ENCODE measurements around the gene GNAI1. TPM values are rescaled to one million over a fixed set of nuclear protein-coding genes. Genes with fewer than 3 reads are reported as not detected.

Gene GNAI1
- total and polyA plus RNA-seq, 4 donors, result 8.9 to 38.7 (median 20.9) TPM

- TF ChIP-seq RAD21 (IDR thresholded peaks at IDR 0.05) (no peak), ATF3 (IDR thresholded peaks at IDR 0.05) (no peak), REST (IDR thresholded peaks at IDR 0.05) (no peak), JUND (IDR thresholded peaks at IDR 0.05) (no peak), NR2F2 (IDR thresholded peaks at IDR 0.05) (no peak), HNF4G (IDR thresholded peaks at IDR 0.05) (no peak), FOXA1 (IDR thresholded peaks at IDR 0.05) (no peak), YY1 (IDR thresholded peaks at IDR 0.05) (no peak), HNF4A (conservative IDR thresholded peaks at IDR 0.05) (no peak), SP1 (IDR thresholded peaks at IDR 0.05) (no peak), FOXA2 (IDR thresholded peaks at IDR 0.05) (no peak), TAF1 (conservative IDR thresholded peaks at IDR 0.05) (no peak), RXRA (IDR thresholded peaks at IDR 0.05) (no peak), GABPA (IDR thresholded peaks at IDR 0.05 in 1 of 2, conservative IDR thresholded peaks at IDR 0.05 in 1 of 2) (no peak)
- TF ChIP-seq, protein P1, sequence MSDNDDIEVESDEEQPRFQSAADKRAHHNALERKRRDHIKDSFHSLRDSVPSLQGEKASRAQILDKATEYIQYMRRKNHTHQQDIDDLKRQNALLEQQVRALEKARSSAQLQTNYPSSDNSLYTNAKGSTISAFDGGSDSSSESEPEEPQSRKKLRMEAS (IDR thresholded peaks at IDR 0.05), result no peak
- TF ChIP-seq, protein P2, sequence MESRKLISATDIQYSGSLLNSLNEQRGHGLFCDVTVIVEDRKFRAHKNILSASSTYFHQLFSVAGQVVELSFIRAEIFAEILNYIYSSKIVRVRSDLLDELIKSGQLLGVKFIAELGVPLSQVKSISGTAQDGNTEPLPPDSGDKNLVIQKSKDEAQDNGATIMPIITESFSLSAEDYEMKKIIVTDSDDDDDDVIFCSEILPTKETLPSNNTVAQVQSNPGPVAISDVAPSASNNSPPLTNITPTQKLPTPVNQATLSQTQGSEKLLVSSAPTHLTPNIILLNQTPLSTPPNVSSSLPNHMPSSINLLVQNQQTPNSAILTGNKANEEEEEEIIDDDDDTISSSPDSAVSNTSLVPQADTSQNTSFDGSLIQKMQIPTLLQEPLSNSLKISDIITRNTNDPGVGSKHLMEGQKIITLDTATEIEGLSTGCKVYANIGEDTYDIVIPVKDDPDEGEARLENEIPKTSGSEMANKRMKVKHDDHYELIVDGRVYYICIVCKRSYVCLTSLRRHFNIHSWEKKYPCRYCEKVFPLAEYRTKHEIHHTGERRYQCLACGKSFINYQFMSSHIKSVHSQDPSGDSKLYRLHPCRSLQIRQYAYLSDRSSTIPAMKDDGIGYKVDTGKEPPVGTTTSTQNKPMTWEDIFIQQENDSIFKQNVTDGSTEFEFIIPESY (IDR thresholded peaks at IDR 0.05), result no peak
- no peak overlapping the region for H3K4me3 ChIP-seq (ENCODE audit: low read depth in 1 of 3, low read length in 3 of 3)
- 70% methylated on average over 2 of the region's 2 CpGs for WGBS
- H3K9me3 ChIP-seq (ENCODE audit: control insufficient read depth in 4 of 4, low read length in 3 of 4), result no peaks in the 10 kb centered on the region
- H3K4me1 ChIP-seq (ENCODE audit: control insufficient read depth in 4 of 4, insufficient read depth in 4 of 4, low read length in 3 of 4), result no peaks in the 10 kb centered on the region
- H3K9ac ChIP-seq (ENCODE audit: low read depth in 1 of 2, low read length in 2 of 2), result no peak overlapping the region
- no peak for DNase-seq (ENCODE audit: low spot score)
- no peak overlapping the region for H3K27ac ChIP-seq (ENCODE audit: low read depth in 1 of 2, low read length in 2 of 2)
- no peaks in the 10 kb centered on the region for H3K27me3 ChIP-seq (ENCODE audit: control insufficient read depth in 4 of 4, insufficient read depth in 4 of 4, low read length in 3 of 4)
- H3K36me3 ChIP-seq (ENCODE audit: control insufficient read depth in 4 of 4, insufficient read depth in 3 of 4, low read depth in 1 of 4, low read length in 3 of 4), result no peaks in the 10 kb centered on the region
Observed at GRCh38 chr7:80088705-80089104, 45.9 kb upstream of the GNAI1 start.

DNA sequence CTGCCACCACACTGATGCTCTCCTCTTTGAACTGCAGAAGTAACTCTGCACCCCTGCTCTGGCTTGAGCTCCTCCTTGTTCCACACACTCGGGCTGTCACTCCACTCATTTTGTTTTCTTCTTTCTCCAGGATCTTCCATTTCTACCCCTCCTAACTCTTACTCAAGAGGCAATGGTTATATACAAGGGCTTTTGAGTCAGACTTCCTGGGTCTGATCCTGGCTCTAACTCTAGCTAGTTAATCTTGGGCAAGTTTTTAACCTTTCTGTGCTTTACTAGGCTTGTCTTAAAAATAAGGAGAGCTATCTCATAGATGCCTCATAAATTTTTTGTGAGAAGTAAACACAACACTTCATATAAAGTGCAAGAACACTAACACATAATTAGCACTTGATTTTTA, 45.3 kb upstream of the GNAI1 start:
- no peak overlapping the region for H3K27ac ChIP-seq (ENCODE audit: low read depth in 1 of 2, low read length in 2 of 2)
- H3K9ac ChIP-seq (ENCODE audit: low read depth in 1 of 2, low read length in 2 of 2), result no peak overlapping the region
- H3K4me1 ChIP-seq (ENCODE audit: control insufficient read depth in 4 of 4, insufficient read depth in 4 of 4, low read length in 3 of 4), result no peaks in the 10 kb centered on the region
- H3K27me3 ChIP-seq (ENCODE audit: control insufficient read depth in 4 of 4, insufficient read depth in 4 of 4, low read length in 3 of 4), result no peaks in the 10 kb centered on the region
- no peaks in the 10 kb centered on the region for H3K36me3 ChIP-seq (ENCODE audit: control insufficient read depth in 4 of 4, insufficient read depth in 3 of 4, low read depth in 1 of 4, low read length in 3 of 4)
- DNase-seq (ENCODE audit: low spot score), result no peak
- WGBS, result 75% methylated on average over 1 of the region's 1 CpG
- no peak overlapping the region for H3K4me3 ChIP-seq (ENCODE audit: low read depth in 1 of 3, low read length in 3 of 3)
- TF ChIP-seq RAD21 (IDR thresholded peaks at IDR 0.05) (no peak), HNF4G (IDR thresholded peaks at IDR 0.05) (no peak), JUND (IDR thresholded peaks at IDR 0.05) (no peak), FOXA2 (IDR thresholded peaks at IDR 0.05) (no peak), GABPA (IDR thresholded peaks at IDR 0.05 in 1 of 2, conservative IDR thresholded peaks at IDR 0.05 in 1 of 2) (no peak), NR2F2 (IDR thresholded peaks at IDR 0.05) (no peak), YY1 (IDR thresholded peaks at IDR 0.05) (no peak), HNF4A (conservative IDR thresholded peaks at IDR 0.05) (no peak), SP1 (IDR thresholded peaks at IDR 0.05) (no peak), FOXA1 (IDR thresholded peaks at IDR 0.05) (no peak)
- TF ChIP-seq, protein P2 (IDR thresholded peaks at IDR 0.05), result no peak
- TF ChIP-seq, protein P1 (IDR thresholded peaks at IDR 0.05), result no peak
- TF ChIP-seq, protein P3, sequence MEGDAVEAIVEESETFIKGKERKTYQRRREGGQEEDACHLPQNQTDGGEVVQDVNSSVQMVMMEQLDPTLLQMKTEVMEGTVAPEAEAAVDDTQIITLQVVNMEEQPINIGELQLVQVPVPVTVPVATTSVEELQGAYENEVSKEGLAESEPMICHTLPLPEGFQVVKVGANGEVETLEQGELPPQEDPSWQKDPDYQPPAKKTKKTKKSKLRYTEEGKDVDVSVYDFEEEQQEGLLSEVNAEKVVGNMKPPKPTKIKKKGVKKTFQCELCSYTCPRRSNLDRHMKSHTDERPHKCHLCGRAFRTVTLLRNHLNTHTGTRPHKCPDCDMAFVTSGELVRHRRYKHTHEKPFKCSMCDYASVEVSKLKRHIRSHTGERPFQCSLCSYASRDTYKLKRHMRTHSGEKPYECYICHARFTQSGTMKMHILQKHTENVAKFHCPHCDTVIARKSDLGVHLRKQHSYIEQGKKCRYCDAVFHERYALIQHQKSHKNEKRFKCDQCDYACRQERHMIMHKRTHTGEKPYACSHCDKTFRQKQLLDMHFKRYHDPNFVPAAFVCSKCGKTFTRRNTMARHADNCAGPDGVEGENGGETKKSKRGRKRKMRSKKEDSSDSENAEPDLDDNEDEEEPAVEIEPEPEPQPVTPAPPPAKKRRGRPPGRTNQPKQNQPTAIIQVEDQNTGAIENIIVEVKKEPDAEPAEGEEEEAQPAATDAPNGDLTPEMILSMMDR (IDR thresholded peaks at IDR 0.05; ENCODE audit: low read depth, low read length, missing input control), result no peak
- H3K9me3 ChIP-seq (ENCODE audit: control insufficient read depth in 4 of 4, low read length in 3 of 4), result no peaks in the 10 kb centered on the region
